ENCODE measurements around the gene KIAA0753. TPM values are rescaled to one million over a fixed set of nuclear protein-coding genes. Genes with fewer than 3 reads are reported as not detected.
A peak's percentile ranks its signal among the peaks of the same experiment; 100 is the strongest.

The KIAA0753 gene
- total and polyA plus RNA-seq, 2 of the 13 experiments (the other 11 are each of a cell fraction or from before 2014, with no cell fraction given), result 5.2 to 9.1 TPM

GRCh38 chr17:6677158-6677831, 36.8 kb upstream of the KIAA0753 start (continued):
- no peak for TF ChIP-seq MNT (IDR thresholded peaks at IDR 0.05)
- TF ChIP-seq GATAD2A (CRISPR knock-in tag; IDR thresholded peaks at IDR 0.05), result 0 out of 2 replicates have a peak, but pooled peaks have one; percentile 14
- no peak for TF ChIP-seq IRF2 (CRISPR knock-in tag; IDR thresholded peaks at IDR 0.05)
- TF ChIP-seq POGK (CRISPR knock-in tag; conservative IDR thresholded peaks at IDR 0.05), result 0 out of 2 replicates have a peak, but pooled peaks have one; percentile 18
- 0 out of 2 replicates have a peak, but pooled peaks have one; percentile 50 for TF ChIP-seq ZFX (CRISPR knock-in tag; IDR thresholded peaks at IDR 0.05; ENCODE audit: low read depth)
- TF ChIP-seq MED1 (CRISPR knock-in tag; IDR thresholded peaks at IDR 0.05), result no peak
- peak; percentile 28; the same call in 1 of the 2 replicates for TF ChIP-seq RXRA (CRISPR knock-in tag; IDR thresholded peaks at IDR 0.05)
- no peak for TF ChIP-seq HDAC6 (IDR thresholded peaks at IDR 0.05; ENCODE audit: low read depth, low read length)
- TF ChIP-seq, protein P1, sequence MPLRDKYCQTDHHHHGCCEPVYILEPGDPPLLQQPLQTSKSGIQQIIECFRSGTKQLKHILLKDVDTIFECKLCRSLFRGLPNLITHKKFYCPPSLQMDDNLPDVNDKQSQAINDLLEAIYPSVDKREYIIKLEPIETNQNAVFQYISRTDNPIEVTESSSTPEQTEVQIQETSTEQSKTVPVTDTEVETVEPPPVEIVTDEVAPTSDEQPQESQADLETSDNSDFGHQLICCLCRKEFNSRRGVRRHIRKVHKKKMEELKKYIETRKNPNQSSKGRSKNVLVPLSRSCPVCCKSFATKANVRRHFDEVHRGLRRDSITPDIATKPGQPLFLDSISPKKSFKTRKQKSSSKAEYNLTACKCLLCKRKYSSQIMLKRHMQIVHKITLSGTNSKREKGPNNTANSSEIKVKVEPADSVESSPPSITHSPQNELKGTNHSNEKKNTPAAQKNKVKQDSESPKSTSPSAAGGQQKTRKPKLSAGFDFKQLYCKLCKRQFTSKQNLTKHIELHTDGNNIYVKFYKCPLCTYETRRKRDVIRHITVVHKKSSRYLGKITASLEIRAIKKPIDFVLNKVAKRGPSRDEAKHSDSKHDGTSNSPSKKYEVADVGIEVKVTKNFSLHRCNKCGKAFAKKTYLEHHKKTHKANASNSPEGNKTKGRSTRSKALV (CRISPR knock-in tag; IDR thresholded peaks at IDR 0.05), result no peak
- TF ChIP-seq, protein P2, sequence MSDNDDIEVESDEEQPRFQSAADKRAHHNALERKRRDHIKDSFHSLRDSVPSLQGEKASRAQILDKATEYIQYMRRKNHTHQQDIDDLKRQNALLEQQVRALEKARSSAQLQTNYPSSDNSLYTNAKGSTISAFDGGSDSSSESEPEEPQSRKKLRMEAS (IDR thresholded peaks at IDR 0.05), result peak; percentile 43
- no peak for TF ChIP-seq HMG20B (CRISPR knock-in tag; conservative IDR thresholded peaks at IDR 0.05)
- 0 out of 2 replicates have a peak, but pooled peaks have one; percentile 57 for TF ChIP-seq ZNF792 (CRISPR knock-in tag; IDR thresholded peaks at IDR 0.05)
- no peak for TF ChIP-seq ZNF264 (CRISPR knock-in tag; IDR thresholded peaks at IDR 0.05)
- peak; percentile 75 for TF ChIP-seq HNF4A (CRISPR knock-in tag; IDR thresholded peaks at IDR 0.05)
- no peak for TF ChIP-seq ETV5 (CRISPR knock-in tag; IDR thresholded peaks at IDR 0.05; ENCODE audit: borderline replicate concordance)
- TF ChIP-seq, protein P3, sequence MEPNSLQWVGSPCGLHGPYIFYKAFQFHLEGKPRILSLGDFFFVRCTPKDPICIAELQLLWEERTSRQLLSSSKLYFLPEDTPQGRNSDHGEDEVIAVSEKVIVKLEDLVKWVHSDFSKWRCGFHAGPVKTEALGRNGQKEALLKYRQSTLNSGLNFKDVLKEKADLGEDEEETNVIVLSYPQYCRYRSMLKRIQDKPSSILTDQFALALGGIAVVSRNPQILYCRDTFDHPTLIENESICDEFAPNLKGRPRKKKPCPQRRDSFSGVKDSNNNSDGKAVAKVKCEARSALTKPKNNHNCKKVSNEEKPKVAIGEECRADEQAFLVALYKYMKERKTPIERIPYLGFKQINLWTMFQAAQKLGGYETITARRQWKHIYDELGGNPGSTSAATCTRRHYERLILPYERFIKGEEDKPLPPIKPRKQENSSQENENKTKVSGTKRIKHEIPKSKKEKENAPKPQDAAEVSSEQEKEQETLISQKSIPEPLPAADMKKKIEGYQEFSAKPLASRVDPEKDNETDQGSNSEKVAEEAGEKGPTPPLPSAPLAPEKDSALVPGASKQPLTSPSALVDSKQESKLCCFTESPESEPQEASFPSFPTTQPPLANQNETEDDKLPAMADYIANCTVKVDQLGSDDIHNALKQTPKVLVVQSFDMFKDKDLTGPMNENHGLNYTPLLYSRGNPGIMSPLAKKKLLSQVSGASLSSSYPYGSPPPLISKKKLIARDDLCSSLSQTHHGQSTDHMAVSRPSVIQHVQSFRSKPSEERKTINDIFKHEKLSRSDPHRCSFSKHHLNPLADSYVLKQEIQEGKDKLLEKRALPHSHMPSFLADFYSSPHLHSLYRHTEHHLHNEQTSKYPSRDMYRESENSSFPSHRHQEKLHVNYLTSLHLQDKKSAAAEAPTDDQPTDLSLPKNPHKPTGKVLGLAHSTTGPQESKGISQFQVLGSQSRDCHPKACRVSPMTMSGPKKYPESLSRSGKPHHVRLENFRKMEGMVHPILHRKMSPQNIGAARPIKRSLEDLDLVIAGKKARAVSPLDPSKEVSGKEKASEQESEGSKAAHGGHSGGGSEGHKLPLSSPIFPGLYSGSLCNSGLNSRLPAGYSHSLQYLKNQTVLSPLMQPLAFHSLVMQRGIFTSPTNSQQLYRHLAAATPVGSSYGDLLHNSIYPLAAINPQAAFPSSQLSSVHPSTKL (CRISPR knock-in tag; IDR thresholded peaks at IDR 0.05), result peak; percentile 14; the same call in 1 of the 2 replicates
- TF ChIP-seq YEATS4 (CRISPR knock-in tag; IDR thresholded peaks at IDR 0.05; ENCODE audit: borderline replicate concordance), result no peak
- TF ChIP-seq SETDB1 (CRISPR knock-in tag; IDR thresholded peaks at IDR 0.05; ENCODE audit: borderline replicate concordance), result no peak
- TF ChIP-seq, protein P4, sequence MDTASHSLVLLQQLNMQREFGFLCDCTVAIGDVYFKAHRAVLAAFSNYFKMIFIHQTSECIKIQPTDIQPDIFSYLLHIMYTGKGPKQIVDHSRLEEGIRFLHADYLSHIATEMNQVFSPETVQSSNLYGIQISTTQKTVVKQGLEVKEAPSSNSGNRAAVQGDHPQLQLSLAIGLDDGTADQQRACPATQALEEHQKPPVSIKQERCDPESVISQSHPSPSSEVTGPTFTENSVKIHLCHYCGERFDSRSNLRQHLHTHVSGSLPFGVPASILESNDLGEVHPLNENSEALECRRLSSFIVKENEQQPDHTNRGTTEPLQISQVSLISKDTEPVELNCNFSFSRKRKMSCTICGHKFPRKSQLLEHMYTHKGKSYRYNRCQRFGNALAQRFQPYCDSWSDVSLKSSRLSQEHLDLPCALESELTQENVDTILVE (CRISPR knock-in tag; IDR thresholded peaks at IDR 0.05), result peak; percentile 53; the same call in 1 of the 2 replicates
